ENCODE measurements around the gene TOMM40L.

Gene TOMM40L

DNA sequence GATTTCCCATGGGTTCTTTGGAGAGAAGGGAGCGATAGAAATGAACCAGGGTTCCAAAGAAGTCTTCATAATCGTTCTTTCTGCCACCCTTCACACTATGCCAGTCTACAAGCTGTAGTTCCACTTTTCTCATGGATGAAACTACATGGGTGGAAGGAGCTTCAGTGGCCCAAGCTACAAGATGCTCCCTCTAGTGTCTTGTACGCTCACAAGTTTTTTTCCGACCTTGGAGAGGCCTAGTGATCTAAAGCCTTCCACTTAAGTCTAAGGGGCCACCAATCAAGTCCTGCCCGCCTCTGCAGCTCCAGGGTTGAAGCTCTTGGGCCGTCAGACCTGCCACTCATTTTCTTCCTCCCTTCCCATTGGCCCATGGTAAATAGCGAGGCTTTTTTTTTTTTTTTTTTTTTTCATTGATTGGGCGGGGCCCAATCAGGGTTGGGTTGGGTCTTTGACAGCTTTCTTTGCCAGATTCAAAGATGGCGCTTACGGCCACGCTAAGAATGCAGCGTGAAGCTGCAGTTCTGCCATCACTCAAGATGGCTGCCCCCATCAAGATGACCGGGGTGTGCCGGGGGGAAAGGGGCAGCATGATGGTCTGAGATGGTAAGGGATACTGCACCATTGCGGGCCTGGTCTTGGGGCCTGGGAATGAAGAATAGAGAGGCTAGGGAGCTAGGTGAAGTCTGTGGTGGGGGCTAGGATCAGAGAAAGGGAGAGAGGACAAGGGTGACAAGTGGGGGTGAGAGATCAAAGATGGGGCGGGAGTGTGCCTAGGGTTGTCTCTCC lies at the start of gene TOMM40L:
Gene TOMM40L (plus strand): TSS at position 527 of the 786 bp plus-strand sequence. CDS start 430 bp downstream, outside the sequence.
- peak; percentile 73 for DNase-seq (ENCODE audit: low read depth)

DNA sequence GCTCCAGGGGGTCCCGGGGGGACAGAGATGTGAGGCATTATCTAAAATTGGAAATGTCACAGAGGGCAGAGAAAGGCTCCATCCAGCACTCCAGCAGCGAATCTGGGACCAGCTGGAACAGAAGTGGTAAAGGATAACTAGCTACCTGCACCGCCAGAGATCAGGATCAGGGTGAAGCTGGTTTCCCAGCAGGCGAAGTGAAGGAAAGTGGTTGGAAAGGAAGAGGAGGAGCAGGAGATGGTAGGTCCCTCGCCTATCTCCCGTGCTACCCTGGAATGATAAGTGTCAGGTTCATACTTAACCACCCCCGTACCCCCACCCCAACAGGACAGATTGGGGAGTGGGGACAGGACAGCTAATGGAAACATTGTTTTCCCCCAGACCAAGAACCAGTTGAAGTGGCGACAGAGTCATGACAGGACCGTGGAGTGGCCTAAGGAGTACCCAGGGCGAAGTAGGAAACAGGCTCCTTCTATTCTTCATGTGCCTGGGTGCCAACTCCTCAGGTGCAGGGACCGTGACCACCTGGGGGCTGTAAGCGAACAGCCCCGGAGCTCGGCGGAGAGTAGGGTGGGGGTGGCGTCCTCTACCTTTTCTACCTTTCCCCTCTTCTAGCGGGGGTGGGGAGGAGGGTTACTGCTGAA lies 49.3 kb upstream of the TOMM40L start:
- DNase-seq (ENCODE audit: low read depth), result no peak

DNA sequence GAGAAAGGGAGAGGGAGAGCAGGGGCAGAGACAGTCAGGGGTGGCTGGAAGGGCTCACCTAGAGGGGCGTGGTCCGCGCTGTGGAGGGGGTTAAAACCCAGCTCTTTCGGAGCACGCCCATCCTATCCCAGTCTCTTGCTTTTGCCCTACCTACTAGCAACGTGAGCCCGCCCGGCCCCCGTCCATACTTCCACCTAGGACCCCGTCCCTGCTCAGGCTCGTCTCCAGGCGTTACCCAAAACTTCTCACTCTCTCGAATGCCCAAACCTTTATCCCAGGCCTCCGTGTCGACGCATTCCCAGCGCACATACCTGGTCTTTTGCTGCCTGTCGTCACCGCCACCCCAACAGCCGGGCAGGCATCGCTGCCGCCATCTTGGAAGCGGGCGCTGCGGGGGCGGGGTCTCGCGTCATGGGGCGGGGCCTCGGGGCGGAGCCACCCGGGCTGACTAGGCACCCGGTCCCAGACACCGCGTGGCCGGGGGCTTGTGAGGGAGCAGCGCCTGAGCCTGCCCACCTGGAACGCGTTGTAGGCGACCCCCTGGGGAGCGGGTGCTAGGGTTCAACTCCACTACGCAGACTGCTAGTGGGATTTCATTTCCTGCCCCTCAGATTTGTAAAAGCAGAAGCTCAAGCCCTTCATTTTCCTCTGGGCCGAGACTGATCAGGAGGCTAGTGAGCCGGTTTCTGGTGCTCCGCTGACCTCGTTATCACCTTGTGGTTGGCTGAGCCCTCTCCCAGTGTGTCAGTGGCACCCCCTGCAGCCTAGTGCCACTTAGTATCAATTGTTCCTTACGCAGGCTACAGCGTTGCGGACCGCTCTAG lies 48.5 kb upstream of the TOMM40L start, which contains the start of gene B4GALT3:
Gene B4GALT3 (minus strand): TSS at position 396 of the 824 bp plus-strand sequence. CDS start 1,447 bp downstream, outside the sequence.
- peak; percentile 93 for DNase-seq (ENCODE audit: low read depth)

DNA sequence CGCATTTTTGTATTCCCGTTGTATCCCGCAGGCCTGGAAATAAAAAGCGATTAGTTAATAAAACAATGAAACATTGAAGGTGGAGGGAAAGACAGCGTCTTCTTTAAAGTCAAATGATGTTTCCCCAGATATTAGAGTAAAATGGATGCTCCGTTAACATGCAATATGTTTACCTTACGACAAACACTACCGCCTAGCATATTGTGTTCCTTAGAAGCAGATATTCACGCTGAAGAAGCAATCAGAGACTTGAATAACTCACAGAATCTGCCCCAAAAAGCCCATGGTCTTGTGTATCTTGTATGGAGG lies 48.0 kb upstream of the TOMM40L start:
- DNase-seq (ENCODE audit: low read depth), result no peak

DNA sequence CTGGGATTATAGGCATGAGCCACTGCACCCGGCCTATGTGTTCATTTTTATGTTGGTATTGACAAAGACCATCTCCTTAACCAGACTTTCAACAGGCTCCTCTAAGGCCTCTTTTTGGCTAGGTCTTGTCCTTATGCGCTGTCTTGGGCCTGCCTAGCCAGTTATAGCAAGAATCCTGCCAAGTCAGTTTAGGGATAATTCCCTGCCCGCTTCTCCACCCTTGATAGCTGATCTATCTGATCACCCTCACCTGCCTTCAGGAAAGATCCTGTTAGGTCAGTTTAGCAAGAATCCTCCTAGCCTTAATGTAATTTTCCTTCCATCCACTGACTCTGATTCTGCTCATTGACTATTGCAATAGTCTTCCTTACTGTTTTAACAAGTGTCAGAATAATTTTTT lies 46.2 kb upstream of the TOMM40L start:
- no peak for DNase-seq (ENCODE audit: low read depth)

DNA sequence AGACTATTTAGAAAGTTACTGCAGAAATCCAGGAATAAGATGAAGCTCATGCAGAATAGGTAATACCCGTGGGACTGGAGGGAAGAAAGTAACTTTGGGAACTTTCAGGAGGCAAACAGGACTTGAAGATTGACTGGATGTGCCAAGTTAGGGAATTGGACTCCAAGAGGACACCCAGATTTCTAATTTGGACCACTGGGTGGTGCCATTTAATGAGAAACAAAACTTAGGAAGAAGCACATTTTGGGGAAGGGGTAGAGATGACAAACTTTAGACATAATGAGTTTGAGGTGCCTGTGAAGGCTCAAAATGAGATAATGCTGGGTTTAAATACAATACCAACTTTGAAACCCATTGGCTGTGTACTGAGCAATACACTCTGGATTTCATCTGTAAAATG lies 45.2 kb upstream of the TOMM40L start:
- DNase-seq (ENCODE audit: low read depth), result no peak

DNA sequence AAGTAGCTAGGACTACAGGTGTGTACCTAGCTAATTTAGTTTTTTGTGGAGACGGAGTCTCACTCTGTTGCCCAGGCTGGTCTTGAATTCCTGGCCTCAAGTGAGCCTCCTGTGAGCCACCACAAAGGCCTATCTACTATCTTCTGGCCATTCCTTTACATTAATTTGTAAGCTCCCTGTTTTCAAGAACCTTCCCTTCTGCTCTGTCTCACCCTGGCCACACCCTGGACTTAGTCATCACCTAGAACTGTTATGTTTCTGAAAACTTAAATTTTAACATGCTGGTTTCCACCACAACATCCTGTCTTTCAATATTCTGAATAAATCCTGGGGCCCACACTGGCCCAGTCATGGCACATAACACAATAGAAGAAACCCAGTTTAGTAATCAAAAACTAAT lies 43.6 kb upstream of the TOMM40L start:
- no peak for DNase-seq (ENCODE audit: low read depth)

DNA sequence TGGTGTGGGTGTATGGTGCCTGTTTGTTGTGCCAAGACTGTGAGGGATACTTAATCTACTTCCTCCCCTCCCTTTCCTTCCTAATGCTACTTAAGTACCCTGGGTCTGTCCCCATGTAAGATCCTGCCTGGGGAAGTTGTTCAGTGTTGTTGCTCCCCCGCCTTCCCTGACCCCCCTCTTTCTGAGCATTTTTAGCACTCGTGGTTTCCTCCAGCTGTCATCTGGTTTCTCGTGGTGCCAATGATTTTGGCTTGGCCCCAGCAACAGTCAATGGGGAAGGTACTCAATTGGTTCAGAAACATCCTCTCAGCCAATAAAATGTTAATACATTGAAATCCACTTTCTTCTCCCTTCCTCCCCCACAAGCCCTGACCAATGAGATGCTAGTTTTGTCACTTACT lies 40.6 kb upstream of the TOMM40L start:
- DNase-seq (ENCODE audit: low read depth), result peak; percentile 47

DNA sequence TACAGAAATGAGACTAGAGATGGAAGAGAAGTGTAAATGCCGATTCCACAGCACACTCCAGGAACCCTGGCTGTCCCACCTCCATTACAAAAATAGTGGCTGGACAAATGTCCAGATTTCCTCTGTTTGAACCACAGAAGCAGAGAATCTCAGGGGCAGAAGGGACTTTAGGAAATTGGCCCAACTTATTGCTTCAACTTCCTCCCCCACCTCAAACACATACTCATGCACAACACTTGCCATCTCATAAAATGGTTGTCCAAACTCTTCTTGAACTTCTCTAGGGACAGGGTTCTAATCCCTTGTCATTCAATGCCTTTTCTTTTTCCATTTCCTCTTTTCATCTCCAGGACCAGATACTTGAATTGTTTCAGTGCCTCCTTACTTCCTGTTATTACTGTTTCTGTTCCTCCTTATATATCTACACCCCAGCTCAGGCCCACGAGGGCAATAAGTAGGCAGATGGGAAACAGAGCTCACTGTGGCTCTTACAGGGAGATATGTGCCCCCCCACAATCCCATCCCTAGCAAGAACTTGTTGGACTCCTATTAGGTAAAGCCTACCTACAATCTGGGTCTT lies 40.0 kb upstream of the TOMM40L start:
- DNase-seq (ENCODE audit: low read depth), result no peak

DNA sequence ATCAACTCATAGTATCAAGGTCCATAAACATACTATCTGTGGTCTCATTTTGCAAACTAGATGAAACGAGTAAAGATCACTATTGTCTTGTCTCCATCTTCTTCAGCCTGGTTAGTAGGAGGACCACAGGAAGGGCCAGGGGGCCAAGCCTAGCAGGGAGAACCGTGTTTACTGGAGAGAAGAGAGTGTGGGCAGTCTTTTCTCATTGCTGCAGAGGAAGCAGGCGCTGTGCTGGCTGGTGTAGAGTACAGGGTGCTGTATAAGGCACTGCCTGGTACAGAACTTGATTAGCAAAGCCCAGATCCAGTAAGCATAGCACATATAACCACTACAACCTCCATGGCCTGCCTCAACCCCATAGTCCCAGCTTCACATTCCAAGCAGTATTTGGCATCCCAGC lies 38.5 kb upstream of the TOMM40L start:
- DNase-seq (ENCODE audit: low read depth), result no peak

DNA sequence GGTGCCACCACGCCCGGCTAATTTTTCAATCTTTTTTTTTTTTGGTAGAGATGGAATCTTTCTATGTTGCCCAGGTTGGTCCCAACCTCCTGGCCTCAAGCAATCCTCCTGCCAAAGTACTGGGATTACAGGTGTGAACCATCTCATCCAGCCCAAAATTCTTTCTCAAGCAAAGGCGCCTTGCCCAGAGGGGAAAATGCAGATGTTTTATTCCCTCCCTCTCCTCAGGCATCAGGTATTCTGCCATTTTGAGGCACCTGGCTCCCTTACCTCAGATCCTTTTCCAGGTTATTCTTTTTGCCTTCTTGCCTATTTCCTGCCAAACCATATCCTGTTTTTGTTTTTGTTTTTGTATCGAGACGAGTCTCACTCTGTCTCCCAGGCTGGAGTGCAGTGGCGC lies 37.5 kb upstream of the TOMM40L start:
- no peak for DNase-seq (ENCODE audit: low read depth)

DNA sequence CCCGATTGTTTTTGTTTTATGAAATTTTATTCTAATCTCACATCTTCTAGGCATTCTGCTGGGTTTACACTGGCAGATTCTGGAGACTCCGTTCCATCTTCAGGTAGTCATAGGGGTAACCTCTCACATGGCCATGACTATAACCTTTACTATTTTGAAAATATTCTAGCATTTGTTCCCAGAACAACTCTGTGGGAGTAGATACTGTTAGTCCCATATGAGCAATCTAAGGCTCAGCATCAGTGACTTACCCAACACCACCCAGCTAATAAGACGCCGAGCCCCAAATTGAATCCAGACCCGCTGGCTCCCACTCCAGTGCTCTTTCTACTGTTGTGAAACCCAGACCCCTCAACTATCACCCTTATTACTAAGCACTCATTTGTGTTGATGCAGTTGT lies 36.8 kb upstream of the TOMM40L start:
- no peak for DNase-seq (ENCODE audit: low read depth)

DNA sequence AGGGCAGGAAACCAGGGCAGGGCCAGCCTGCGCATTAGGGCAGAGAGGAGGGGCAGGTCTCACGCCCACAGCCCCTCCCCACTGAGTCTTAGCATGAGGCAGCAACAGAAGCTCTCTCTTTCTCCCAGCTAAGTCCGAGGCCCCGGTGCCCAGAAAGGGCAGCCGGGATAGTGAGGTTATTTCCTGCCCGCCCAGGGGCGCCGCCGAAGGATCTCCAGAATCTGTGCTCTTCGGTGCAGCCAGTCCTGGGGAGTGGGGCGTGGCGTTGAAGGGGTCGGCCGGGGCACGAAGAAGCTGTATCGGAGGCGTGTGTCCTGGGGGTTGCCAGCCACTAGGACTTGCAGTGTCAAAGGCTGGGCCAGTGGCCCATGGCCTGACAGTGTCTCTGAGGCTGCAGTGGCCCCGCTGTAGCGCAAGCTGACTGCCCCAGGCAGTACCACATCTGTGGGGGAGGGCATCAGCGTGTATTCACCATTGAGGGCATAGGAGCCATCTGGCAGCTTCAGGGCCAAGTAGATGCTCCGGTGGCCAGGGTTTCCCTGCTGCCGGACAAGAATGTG lies 34.8 kb upstream of the TOMM40L start:
- DNase-seq (ENCODE audit: low read depth), result no peak

DNA sequence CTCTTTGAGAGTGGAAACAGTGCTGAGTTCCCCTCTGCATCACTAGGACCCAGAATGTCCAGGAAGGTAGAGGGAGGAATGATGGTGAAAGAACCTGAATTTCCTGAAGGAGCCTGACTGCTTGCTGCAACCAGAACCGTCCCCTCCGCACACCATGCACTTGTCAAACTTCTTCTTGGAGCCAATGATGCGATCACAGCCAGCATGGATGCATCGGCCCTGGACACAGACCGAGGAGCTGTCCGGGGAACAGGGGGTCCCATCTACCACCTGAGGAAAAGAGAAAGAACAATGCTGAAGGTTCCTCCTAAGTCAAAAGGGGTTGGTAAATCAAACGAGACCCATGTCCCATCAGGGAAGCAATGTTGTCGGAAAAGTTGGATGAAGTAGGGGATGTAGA lies 33.9 kb upstream of the TOMM40L start:
- DNase-seq (ENCODE audit: low read depth), result no peak

DNA sequence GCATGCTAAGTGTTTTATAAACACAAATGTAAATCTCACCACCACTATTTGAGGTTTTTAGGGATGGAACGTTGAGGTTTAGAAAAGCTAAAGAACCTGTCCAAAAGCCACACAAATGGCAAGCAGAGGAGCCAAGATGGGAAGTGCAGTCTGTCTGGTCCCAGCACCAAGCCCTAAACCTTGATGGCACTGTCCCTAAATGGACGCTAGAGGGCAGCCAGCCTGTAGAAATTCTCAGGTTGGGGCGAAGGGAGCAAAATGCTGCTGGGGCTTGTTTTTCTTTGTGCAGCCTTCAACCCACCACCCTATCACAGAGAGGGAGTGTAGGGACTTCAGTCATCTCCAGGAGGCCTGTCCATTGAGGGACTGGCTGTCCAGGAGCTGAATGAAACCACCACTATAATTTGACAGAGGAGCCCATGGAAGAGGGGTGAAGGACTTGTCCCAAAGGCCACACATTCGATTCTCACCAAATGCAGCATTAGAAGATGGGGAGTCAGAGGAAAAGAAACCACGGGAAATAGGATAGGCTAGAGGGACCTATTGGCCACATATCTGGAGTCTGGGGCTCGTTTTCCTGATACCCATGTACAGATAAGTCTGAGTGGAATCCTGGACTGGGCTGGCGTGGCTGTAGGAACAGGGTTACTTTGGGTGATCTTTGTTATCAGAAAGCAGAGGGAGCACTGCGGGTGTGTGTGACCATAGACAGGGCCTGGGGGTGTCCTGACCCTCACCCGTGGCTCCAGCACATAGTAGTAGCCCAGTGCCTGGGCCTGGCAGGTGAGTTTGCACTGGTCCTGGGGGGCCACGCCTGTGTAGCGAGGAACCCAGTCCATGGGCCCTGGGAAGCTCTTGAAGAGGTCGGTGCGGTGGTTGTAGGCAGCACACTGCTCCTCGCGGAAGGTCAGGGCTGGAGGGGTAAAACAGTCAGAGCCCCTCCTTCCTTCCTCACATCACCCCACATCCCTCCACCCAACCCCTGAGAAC lies 33.1 kb upstream of the TOMM40L start:
- no peak for DNase-seq (ENCODE audit: low read depth)

DNA sequence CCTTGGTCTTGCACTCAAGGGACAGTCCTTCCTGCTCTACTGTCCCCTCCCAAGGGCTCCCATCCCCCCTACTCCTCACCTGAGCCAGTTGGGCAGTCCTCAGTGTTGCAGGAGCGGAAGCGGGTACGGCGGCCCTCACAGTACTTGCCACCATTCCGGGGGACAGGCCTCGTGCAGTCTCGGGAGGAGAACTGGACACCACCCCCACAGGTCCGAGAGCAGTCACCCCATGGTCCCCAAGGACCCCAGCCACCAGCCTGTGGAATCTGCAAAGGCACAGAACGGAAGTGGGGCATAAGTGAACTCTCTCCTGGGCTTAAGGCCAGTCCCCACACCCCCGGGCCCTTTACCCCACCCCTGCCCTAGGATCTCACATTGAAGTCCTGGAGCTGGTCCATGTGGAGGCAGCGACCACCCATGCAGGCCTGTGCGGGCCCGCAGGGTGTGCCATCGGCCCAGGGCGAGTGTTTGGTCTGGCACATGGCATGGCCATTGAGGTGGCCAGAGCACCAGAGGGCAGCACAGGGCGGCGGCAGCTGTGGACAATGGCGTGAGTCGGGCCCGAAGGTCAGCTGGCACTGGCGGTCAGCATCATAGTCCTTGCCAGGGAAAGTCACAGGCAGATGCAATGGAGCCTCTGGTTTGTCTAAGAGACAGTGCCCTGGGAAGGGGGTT lies 32.2 kb upstream of the TOMM40L start:
- DNase-seq (ENCODE audit: low read depth), result no peak

DNA sequence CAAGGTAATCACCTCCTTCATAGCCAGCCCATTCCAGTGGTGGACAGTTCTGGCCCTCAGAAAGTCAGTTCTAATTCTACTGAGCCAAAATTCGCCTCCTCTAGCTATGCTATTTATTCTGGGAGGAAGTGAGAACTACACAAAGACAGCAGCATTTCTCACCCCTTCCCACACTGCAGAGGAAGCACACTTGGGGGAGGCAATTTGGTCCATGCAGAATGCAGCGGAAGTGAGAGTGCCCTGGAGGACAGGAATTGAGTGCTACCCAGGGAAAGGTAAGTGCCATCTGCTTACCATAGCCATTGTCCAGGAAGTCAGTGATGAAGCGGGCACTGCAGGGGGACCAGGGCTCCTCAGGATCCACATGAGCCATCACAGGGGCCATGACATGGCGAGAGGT lies 30.7 kb upstream of the TOMM40L start:
- DNase-seq (ENCODE audit: low read depth), result no peak

DNA sequence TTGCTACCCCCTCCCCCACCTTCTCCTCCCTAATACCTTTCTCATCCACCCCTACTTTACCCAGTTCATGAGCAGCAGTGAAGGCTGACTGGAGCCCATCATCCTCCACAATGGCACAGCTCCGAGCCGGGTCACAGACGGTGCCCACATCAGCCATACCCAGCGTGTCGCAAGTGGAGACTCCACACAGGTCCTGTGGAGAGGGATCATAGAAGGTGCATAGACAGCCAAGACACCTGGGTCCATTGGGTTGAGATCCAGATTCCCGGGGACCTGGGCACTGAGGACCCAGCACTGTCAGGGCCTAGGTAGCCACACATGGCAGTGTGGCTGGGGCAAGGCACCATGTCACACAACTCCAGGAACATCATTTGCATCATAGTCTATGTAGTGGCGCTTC lies 29.7 kb upstream of the TOMM40L start:
- no peak for DNase-seq (ENCODE audit: low read depth)

DNA sequence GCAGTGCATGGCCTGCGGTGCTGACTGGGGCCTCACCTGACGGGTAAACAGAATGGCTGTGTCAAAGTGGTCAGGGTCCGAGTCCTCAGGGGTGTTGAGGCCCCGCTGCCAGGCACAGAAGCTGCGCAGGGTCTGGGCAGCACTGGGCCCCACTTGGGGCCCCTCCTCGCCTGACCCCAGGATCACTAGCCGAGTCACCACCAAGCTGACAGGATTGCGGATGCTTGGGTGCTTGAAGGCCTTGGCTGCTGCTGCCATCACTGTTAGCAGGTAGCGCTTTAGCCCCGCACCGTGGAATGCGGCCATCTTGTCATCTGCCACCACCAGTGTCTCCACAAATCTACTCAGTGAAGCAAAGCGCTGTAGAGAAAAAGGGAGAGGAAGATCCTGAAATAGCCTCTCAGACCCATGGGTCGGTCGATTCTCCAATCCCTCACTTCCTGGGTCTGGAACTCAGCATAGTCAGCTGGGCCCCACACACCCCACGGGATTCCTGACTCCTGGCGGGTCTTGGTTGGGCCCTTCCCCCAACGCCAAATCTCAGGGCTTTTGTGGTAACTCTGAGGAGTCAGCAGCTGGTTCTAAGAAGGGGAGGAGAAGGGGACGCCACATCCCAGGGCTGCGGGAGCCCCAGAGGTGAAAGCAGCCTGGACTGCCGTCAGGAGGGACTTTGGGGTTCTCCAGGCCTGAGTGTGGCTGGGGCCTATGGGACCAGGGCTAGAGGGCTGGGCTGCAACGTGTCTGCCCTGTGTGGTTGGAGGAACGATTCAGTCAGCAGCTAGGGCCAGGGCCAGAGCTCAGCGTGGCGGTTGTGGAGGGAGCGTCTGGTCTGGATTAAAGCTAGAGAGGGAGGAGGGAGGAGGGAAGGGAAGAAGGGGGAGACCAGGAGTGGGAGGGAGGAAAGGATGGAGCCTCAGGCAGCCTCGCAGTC lies 29.1 kb upstream of the TOMM40L start:
- no peak for DNase-seq (ENCODE audit: low read depth)
